Activated T-cell treated with anti-CD3 and anti-CD28 coated beads for 4 hours (primary cell): ENCODE results near the gene TLE3.

ENCODE experiments used
- DNase-seq: peaks from one replicate; pipeline ENCODE4 v3.0.0-alpha.2; 2020

Gene TLE3

GRCh38 chr15:70061696-70062270 lies 35.9 kb downstream of the TLE3 start:
- DNase-seq, result no peak

GRCh38 chr15:70060993-70061305 lies 36.8 kb downstream of the TLE3 start:
- DNase-seq, result no peak

GRCh38 chr15:70060214-70060992 lies 37.3 kb downstream of the TLE3 start:
- DNase-seq, result no peak

- no peak for DNase-seq
These were observed 38.1 kb downstream of the TLE3 start for GRCh38 chr15:70059476-70060213.

GRCh38 chr15:70058642-70059360 lies 38.9 kb downstream of the TLE3 start:
- no peak for DNase-seq

- DNase-seq, result no peak
These were observed 39.6 kb downstream of the TLE3 start for GRCh38 chr15:70057931-70058641.

- no peak for DNase-seq
These were observed 41.5 kb downstream of the TLE3 start for GRCh38 chr15:70056091-70056680.

- DNase-seq, result no peak
These were observed 42.1 kb downstream of the TLE3 start for GRCh38 chr15:70055601-70056051.

GRCh38 chr15:70054884-70055387 lies 42.8 kb downstream of the TLE3 start:
- no peak for DNase-seq

- no peak for DNase-seq
These were observed 43.4 kb downstream of the TLE3 start for GRCh38 chr15:70054366-70054765.

GRCh38 chr15:70053716-70054229 lies 43.9 kb downstream of the TLE3 start:
- no peak for DNase-seq

- DNase-seq, result no peak
These were observed 44.6 kb downstream of the TLE3 start for GRCh38 chr15:70053001-70053715.

- no peak for DNase-seq
These were observed 45.6 kb downstream of the TLE3 start for GRCh38 chr15:70051948-70052633.

GRCh38 chr15:70050970-70051369 lies 46.7 kb downstream of the TLE3 start:
- no peak for DNase-seq

- DNase-seq, result no peak
These were observed 47.3 kb downstream of the TLE3 start for GRCh38 chr15:70050441-70050840.

GRCh38 chr15:70049701-70050301 lies 47.9 kb downstream of the TLE3 start:
- DNase-seq, result no peak

GRCh38 chr15:70048578-70049514 lies 48.9 kb downstream of the TLE3 start:
- DNase-seq, result no peak

GRCh38 chr15:70048198-70048565 lies 49.5 kb downstream of the TLE3 start:
- no peak for DNase-seq
